K562 (cell line): ENCODE results near the gene IARS1. TPM values are rescaled to one million over a fixed set of nuclear protein-coding genes. Genes with fewer than 3 reads are reported as not detected.

Experiments
- ATAC-seq: fragments of 200-7000 bp; cut with Tn5 transposase; 3 replicates; pipeline ENCODE4 v1.9.1; 2020; ENCODE audit warnings: moderate library complexity
- BruUV-seq: library from RNA; stranded (reverse); fragments of 400-500 nt; replicated peaks from 2 replicates; lab custom pipeline; 2021; lab: Mats Ljungman, UMichigan
- CTCF ChIA-PET: fragments of 300-600 bp; formaldehyde crosslinking; extraction: SDS; loops from one replicate; lab custom pipeline; 2021; ENCODE audit warnings: low intra/inter-chr PET ratio; lab: Yijun Ruan, JAX
- POLR2A ChIA-PET: fragments of 300-600, 350-650 bp; sonication (Branson Sonifier 250); formaldehyde crosslinking; extraction: SDS; loops from one replicate; lab custom pipeline; 2021; ENCODE audit warnings: antibody characterized with exemption, inconsistent platforms; lab: Yijun Ruan, JAX
- DNase-seq, 4 experiments: peaks; one replicate each; pipeline versions ENCODE4 v3.0.0 to v3.0.0-alpha.2; 2011 to 2018; ENCODE audit warnings: low spot score in 3 of 4, mixed read lengths in 3 of 4; ENCODE audit errors: extremely low read depth in 1 of 4
- FAIRE-seq: peaks from 2 replicates; lab custom pipeline; 2011; peaks lifted over from hg19 to GRCh38; lab: Jason Lieb, UNC
- H2AFZ ChIP-seq: 2 replicates; pipeline ENCODE4 v1.6.0; 2011; ENCODE audit warnings: low read depth, low read length, control low read depth, inconsistent platforms
- H3K27ac ChIP-seq: fragments of 200-600 bp; 3 replicates; pipeline ENCODE4 v1.8.0; 2011; ENCODE audit warnings: low read depth, mild to moderate bottlenecking, control low read depth, inconsistent platforms, low read length, moderate library complexity, mixed read lengths; ENCODE audit errors: extremely low read depth
- H3K27me3 ChIP-seq, 2 experiments: fragments of 300-600 bp in 1 of 2; 2 replicates in 1 of 2; 3 replicates in 1 of 2; pipeline versions ENCODE4 v1.6.0 to v1.8.0; 2011; ENCODE audit warnings: inconsistent platforms in 2 of 2, low read length in 2 of 2, mild to moderate bottlenecking in 1 of 2, mixed read lengths in 1 of 2, moderate library complexity in 1 of 2; ENCODE audit not compliant: control insufficient read depth in 2 of 2, insufficient read depth in 2 of 2
- H3K36me3 ChIP-seq: fragments of 300-600 bp; 3 replicates; pipeline ENCODE4 v1.8.0; 2011; ENCODE audit warnings: mild to moderate bottlenecking, low read length, inconsistent platforms; ENCODE audit not compliant: control insufficient read depth, insufficient read depth
- H3K4me1 ChIP-seq, 2 experiments: fragments of 200-600 bp in 1 of 2; replicated peaks in 1 of 2; 2 replicates in 1 of 2; 3 replicates in 1 of 2; pipeline versions ENCODE4 v1.5.1 to v1.8.0; 2011; ENCODE audit warnings: inconsistent platforms in 2 of 2, low read length in 2 of 2, mild to moderate bottlenecking in 1 of 2, mixed read lengths in 1 of 2, moderate library complexity in 1 of 2; ENCODE audit not compliant: control insufficient read depth in 2 of 2, insufficient read depth in 2 of 2
- H3K4me2 ChIP-seq: 2 replicates; pipeline ENCODE4 v1.6.1; 2011; ENCODE audit warnings: low read length, control low read depth, inconsistent platforms, mixed read lengths; ENCODE audit not compliant: insufficient read depth
- H3K4me3 ChIP-seq: fragments of 200-600 bp; sonication (generic), shearing (Covaris generic); 2 replicates; pipeline ENCODE4 v1.5.1; 2016; ENCODE audit warnings: control low read depth, inconsistent platforms
- H3K79me2 ChIP-seq: fragments of 200-600 bp; 3 replicates; pipeline ENCODE4 v1.8.0; 2011; ENCODE audit warnings: low read length, inconsistent platforms; ENCODE audit not compliant: control insufficient read depth, insufficient read depth
- H3K9ac ChIP-seq, 2 experiments: 2 replicates each; pipeline versions ENCODE4 v1.6.0 to v1.6.1; 2011; ENCODE audit warnings: low read depth in 2 of 2, low read length in 2 of 2, control low read depth in 1 of 2, inconsistent platforms in 1 of 2, mild to moderate bottlenecking in 1 of 2, mixed read lengths in 1 of 2; ENCODE audit not compliant: insufficient read depth in 1 of 2
- H3K9me1 ChIP-seq: one replicate; pipeline ENCODE4 v1.6.0; 2011; ENCODE audit warnings: inconsistent platforms, mild to moderate bottlenecking, low read length, moderate library complexity; ENCODE audit not compliant: control insufficient read depth, insufficient read depth
- H3K9me3 ChIP-seq: replicated peaks from 2 replicates; pipeline ENCODE4 v1.5.1; 2011; ENCODE audit warnings: low read depth, low read length, inconsistent platforms; ENCODE audit not compliant: control insufficient read depth, insufficient read depth
- H4K20me1 ChIP-seq: replicated peaks from 2 replicates; pipeline ENCODE4 v1.6.1; 2011; ENCODE audit warnings: low read length, inconsistent platforms, mixed read lengths; ENCODE audit not compliant: control insufficient read depth, insufficient read depth
- BRD9 ChIP-seq: fragments of 450-650 bp; IDR thresholded peaks from 2 replicates; pipeline ENCODE4 v1.6.1; 2018; ENCODE audit warnings: low read depth; ENCODE audit not compliant: partially characterized antibody
- HMG20A ChIP-seq: fragments of 450-650 bp; formaldehyde crosslinking; conservative IDR thresholded peaks from 2 replicates; pipeline ENCODE4 v1.4.0; 2020; ENCODE audit warnings: mild to moderate bottlenecking, mixed read lengths
- MAFF ChIP-seq: IDR thresholded peaks from 2 replicates; pipeline ENCODE4 v1.6.1; 2012; ENCODE audit warnings: low read length, improper control_type of control experiment
- YY1 ChIP-seq, 3 experiments: IDR thresholded peaks; 2 replicates each; pipeline ENCODE4 v1.6.1; 2011; ENCODE audit warnings: low read length in 2 of 3, mild to moderate bottlenecking in 2 of 3, moderate library complexity in 2 of 3, borderline replicate concordance in 1 of 3, control low read depth in 1 of 3, low read depth in 1 of 3; ENCODE audit not compliant: insufficient read depth in 3 of 3, insufficient replicate concordance in 2 of 3, control insufficient read depth in 1 of 3, insufficient read length in 1 of 3; ENCODE audit errors: extremely low read depth in 1 of 3
- ZBTB17 ChIP-seq: fragments of 450-650 bp; formaldehyde crosslinking; IDR thresholded peaks from 2 replicates; pipeline ENCODE4 v1.4.0; 2020; ENCODE audit warnings: mild to moderate bottlenecking
- ZNF444 ChIP-seq: fragments of 250-450 bp; sonication (Bioruptor Pico); IDR thresholded peaks from 2 replicates; pipeline ENCODE4 v1.4.0; 2020; ENCODE audit warnings: mild to moderate bottlenecking, moderate library complexity
- WGBS: fragments of 100-300 bp; shearing (Covaris generic); methylation state at CpG from one replicate; pipeline ENCODE4 v1.1.6; 2016; ENCODE audit warnings: low coverage, mixed read lengths; ENCODE audit not compliant: insufficient coverage; ENCODE audit errors: missing lambda C conversion rate; 5-methylcytosine and 5-hydroxymethylcytosine counted together
- in situ Hi-C: fragments of 300-500 bp; cut with MboI; formaldehyde crosslinking; loops from 4 replicates; pipeline ENCODE4 v1.15.0; 2018; ENCODE audit warnings: inconsistent platforms, mixed read lengths
- intact Hi-C: fragments of 100-400 bp; cut with micrococcal nuclease; formaldehyde crosslinking; loops from 2 replicates; pipeline ENCODE4 v1.14.2; 2022
- polyA plus RNA-seq, 8 experiments: library from polyadenylated mRNA; depleted of rRNA in 4 of 8; stranded (reverse) in 5 of 8; unstranded in 3 of 8; fragments of >200 nt; fragmentation: Nextera tagmentation in 2 of 8; fragmentation: Illumina TruSeq in 1 of 8; extraction: Ambion mirVana in 2 of 8; extraction: Trizol in 1 of 8; gene quantifications; 2 replicates each; pipeline versions ENCODE4 v1.2.1 to v1.2.3, GENCODE V29; 2011 to 2014; ENCODE audit warnings: inconsistent platforms in 1 of 8, missing spikeins in 1 of 8
- total RNA-seq, 7 experiments: library from RNA; depleted of rRNA in 6 of 7; stranded (reverse); fragments of >200 nt in 6 of 7; fragmentation: Illumina TruSeq in 2 of 7; extraction: Trizol in 2 of 7; gene quantifications; 2 replicates each; pipeline versions ENCODE4 v1.2.1 to v1.2.3, GENCODE V29; 2011 to 2021; ENCODE audit warnings: low replicate concordance in 1 of 7
- TF ChIP-seq, protein P1 (sequence below): sonication (generic); formaldehyde crosslinking; IDR thresholded peaks from 2 replicates; pipeline ENCODE4 v1.8.1; 2022; ENCODE audit warnings: missing genetic modification reagents
- TF ChIP-seq, protein P2 (sequence below), 2 experiments: IDR thresholded peaks in 1 of 2; conservative IDR thresholded peaks in 1 of 2; 2 replicates each; pipeline ENCODE4 v1.6.1; 2016; ENCODE audit warnings: low read depth in 2 of 2, mild to moderate bottlenecking in 1 of 2, missing compliant biosample characterization in 1 of 2, missing genetic modification characterization in 1 of 2, moderate library complexity in 1 of 2
- TF ChIP-seq, protein P3 (sequence below): fragments of 200-800 bp; sonication (Bioruptor generic); IDR thresholded peaks from 2 replicates; pipeline ENCODE4 v1.6.1; 2017; ENCODE audit warnings: missing genetic modification characterization, missing compliant biosample characterization
- TF ChIP-seq, protein P4 (sequence below), 2 experiments: fragments of 150-350 bp in 1 of 2; IDR thresholded peaks; 2 replicates each; pipeline ENCODE4 v1.6.1; 2012 to 2016; ENCODE audit warnings: low read depth in 2 of 2, low read length in 2 of 2, mild to moderate bottlenecking in 1 of 2, moderate library complexity in 1 of 2

The IARS1 gene
- total and polyA plus RNA-seq, 9 of the 15 experiments (the other 6 are each of a cell fraction or from before 2014, with no cell fraction given), result 119 to 371 (median 234) TPM

DNA sequence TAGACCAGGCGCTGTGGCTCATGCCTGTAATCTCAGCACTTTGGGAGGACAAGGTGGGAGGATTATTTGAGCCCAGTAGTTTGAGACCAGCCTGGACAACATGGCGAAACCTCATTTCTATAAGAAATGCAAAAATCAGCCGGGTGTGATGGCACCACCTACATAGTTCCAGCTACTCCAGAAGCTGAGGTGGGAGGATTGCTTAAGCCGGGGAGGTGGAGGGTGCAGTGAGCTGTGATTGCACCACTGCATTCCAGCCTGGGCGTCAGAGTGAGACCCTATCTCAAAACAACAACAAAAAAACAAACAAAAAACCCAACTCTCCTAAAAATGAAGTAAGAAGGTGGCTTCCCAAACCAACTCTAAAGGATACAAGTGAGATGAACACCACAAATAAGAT lies 23.0 kb downstream of the IARS1 start:
- peaks cover 14% of the 10 kb centered on the region; the same call in 2 of the 3 replicates for H3K79me2 ChIP-seq
- POLR2A ChIA-PET, result interaction anchor here (1.6 kb wide), 1 partner anchor 12 kb away, joined by 3 read pairs; no protein-coding TSS in a partner anchor
- ATAC-seq (no peak), DNase-seq (no peak), FAIRE-seq (no peak)
- 94% methylated on average over 5 of the region's 5 CpGs for WGBS
- no peaks in the 10 kb centered on the region for H3K4me1 ChIP-seq
- in situ Hi-C loops (no loop called here), intact Hi-C loops (no loop called here)
- H3K9me1 ChIP-seq, result no peaks in the 10 kb centered on the region
- no TSS peak for BruUV-seq
- no peak overlapping the region for H3K4me3 ChIP-seq
- H3K4me2 ChIP-seq, result no peak overlapping the region
- CTCF ChIA-PET, result no interaction called here
- no peaks in the 10 kb centered on the region for H3K27me3 ChIP-seq
- no peaks in the 10 kb centered on the region for H3K9me3 ChIP-seq
- no peak overlapping the region for H3K9ac ChIP-seq
- H4K20me1 ChIP-seq, result 0 out of 2 replicates have a peak, but pooled peaks cover 4% of the 10 kb centered on the region
- H3K27ac ChIP-seq, result no peak overlapping the region
- H3K36me3 ChIP-seq, result peaks cover 99% of the 10 kb centered on the region
- no peak overlapping the region for H2AFZ ChIP-seq
- TF ChIP-seq, protein P1, sequence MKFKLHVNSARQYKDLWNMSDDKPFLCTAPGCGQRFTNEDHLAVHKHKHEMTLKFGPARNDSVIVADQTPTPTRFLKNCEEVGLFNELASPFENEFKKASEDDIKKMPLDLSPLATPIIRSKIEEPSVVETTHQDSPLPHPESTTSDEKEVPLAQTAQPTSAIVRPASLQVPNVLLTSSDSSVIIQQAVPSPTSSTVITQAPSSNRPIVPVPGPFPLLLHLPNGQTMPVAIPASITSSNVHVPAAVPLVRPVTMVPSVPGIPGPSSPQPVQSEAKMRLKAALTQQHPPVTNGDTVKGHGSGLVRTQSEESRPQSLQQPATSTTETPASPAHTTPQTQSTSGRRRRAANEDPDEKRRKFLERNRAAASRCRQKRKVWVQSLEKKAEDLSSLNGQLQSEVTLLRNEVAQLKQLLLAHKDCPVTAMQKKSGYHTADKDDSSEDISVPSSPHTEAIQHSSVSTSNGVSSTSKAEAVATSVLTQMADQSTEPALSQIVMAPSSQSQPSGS (CRISPR knock-in tag), result no peak
- TF ChIP-seq ZBTB17 (CRISPR knock-in tag), result no peak
- TF ChIP-seq, protein P2, sequence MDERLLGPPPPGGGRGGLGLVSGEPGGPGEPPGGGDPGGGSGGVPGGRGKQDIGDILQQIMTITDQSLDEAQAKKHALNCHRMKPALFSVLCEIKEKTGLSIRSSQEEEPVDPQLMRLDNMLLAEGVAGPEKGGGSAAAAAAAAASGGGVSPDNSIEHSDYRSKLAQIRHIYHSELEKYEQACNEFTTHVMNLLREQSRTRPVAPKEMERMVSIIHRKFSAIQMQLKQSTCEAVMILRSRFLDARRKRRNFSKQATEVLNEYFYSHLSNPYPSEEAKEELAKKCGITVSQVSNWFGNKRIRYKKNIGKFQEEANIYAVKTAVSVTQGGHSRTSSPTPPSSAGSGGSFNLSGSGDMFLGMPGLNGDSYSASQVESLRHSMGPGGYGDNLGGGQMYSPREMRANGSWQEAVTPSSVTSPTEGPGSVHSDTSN (CRISPR knock-in tag; IDR thresholded peaks at IDR 0.05; ENCODE audit: low read depth), result no peak
- TF ChIP-seq, protein P2 (tag; conservative IDR thresholded peaks at IDR 0.05; ENCODE audit: low read depth), result no peak
- TF ChIP-seq ZNF444, result no peak
- TF ChIP-seq MAFF, result no peak
- TF ChIP-seq YY1 (IDR thresholded peaks at IDR 0.05; ENCODE audit: borderline replicate concordance in 1 of 3, control insufficient read depth in 1 of 3, extremely low read depth in 1 of 3, insufficient read depth in 3 of 3, insufficient read length in 1 of 3, insufficient replicate concordance in 2 of 3, low read depth in 1 of 3, low read length in 2 of 3), result no peak
- TF ChIP-seq BRD9, result no peak
- no peak for TF ChIP-seq HMG20A (CRISPR knock-in tag)
- TF ChIP-seq, protein P3, sequence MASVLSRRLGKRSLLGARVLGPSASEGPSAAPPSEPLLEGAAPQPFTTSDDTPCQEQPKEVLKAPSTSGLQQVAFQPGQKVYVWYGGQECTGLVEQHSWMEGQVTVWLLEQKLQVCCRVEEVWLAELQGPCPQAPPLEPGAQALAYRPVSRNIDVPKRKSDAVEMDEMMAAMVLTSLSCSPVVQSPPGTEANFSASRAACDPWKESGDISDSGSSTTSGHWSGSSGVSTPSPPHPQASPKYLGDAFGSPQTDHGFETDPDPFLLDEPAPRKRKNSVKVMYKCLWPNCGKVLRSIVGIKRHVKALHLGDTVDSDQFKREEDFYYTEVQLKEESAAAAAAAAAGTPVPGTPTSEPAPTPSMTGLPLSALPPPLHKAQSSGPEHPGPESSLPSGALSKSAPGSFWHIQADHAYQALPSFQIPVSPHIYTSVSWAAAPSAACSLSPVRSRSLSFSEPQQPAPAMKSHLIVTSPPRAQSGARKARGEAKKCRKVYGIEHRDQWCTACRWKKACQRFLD, result no peak
- TF ChIP-seq, protein P4, sequence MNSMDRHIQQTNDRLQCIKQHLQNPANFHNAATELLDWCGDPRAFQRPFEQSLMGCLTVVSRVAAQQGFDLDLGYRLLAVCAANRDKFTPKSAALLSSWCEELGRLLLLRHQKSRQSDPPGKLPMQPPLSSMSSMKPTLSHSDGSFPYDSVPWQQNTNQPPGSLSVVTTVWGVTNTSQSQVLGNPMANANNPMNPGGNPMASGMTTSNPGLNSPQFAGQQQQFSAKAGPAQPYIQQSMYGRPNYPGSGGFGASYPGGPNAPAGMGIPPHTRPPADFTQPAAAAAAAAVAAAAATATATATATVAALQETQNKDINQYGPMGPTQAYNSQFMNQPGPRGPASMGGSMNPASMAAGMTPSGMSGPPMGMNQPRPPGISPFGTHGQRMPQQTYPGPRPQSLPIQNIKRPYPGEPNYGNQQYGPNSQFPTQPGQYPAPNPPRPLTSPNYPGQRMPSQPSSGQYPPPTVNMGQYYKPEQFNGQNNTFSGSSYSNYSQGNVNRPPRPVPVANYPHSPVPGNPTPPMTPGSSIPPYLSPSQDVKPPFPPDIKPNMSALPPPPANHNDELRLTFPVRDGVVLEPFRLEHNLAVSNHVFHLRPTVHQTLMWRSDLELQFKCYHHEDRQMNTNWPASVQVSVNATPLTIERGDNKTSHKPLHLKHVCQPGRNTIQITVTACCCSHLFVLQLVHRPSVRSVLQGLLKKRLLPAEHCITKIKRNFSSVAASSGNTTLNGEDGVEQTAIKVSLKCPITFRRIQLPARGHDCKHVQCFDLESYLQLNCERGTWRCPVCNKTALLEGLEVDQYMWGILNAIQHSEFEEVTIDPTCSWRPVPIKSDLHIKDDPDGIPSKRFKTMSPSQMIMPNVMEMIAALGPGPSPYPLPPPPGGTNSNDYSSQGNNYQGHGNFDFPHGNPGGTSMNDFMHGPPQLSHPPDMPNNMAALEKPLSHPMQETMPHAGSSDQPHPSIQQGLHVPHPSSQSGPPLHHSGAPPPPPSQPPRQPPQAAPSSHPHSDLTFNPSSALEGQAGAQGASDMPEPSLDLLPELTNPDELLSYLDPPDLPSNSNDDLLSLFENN (IDR thresholded peaks at IDR 0.05; ENCODE audit: low read depth in 2 of 2, low read length in 2 of 2), result no peak
